H1 (cell line): Measurements from ENCODE around the gene KRTAP4-7. TPM values are rescaled to one million over a fixed set of nuclear protein-coding genes. Genes with fewer than 3 reads are reported as not detected.

ENCODE experiments used
- CTCF ChIA-PET: fragments of 300-600 bp; sonication (Branson Sonifier 250); formaldehyde crosslinking; loops from one replicate; lab custom pipeline; 2021; ENCODE audit not compliant: partially characterized antibody; lab: Charles Lee
- POLR2A ChIA-PET: fragments of 300-600 bp; sonication (Branson Sonifier 250); formaldehyde crosslinking; loops from one replicate; lab custom pipeline; 2021; ENCODE audit warnings: inconsistent platforms; ENCODE audit not compliant: partially characterized antibody; lab: Charles Lee
- DNase-seq, 2 experiments: peaks; one replicate each; pipeline versions ENCODE4 v3.0.0 to v3.0.0-alpha.2; 2010 to 2022; ENCODE audit warnings: low spot score in 2 of 2, low read depth in 1 of 2, mixed read lengths in 1 of 2
- FAIRE-seq: peaks from 2 replicates; lab custom pipeline; 2011; peaks lifted over from hg19 to GRCh38; lab: Jason Lieb, UNC
- H2AFZ ChIP-seq: 2 replicates; pipeline ENCODE4 v1.8.1; 2012; ENCODE audit warnings: low read length, inconsistent platforms
- H2AK5ac ChIP-seq: 2 replicates; pipeline ENCODE4 v1.6.1; 2013; ENCODE audit warnings: low read depth, low read length
- H2BK120ac ChIP-seq: replicated peaks from 2 replicates; pipeline ENCODE3; 2013; ENCODE audit warnings: low read depth, low read length, inconsistent platforms
- H2BK12ac ChIP-seq: 2 replicates; pipeline ENCODE4 v1.6.1; 2013; ENCODE audit warnings: low read depth, low read length
- H2BK15ac ChIP-seq: 2 replicates; pipeline ENCODE4 v1.6.1; 2013; ENCODE audit warnings: low read length
- H2BK20ac ChIP-seq: 2 replicates; pipeline ENCODE4 v1.6.1; 2013; ENCODE audit warnings: low read length
- H2BK5ac ChIP-seq: 2 replicates; pipeline ENCODE4 v1.6.1; 2013; ENCODE audit warnings: low read depth, low read length
- H3K14ac ChIP-seq: 2 replicates; pipeline ENCODE4 v1.6.1; 2013; ENCODE audit warnings: inconsistent platforms; ENCODE audit not compliant: insufficient read length
- H3K18ac ChIP-seq: 2 replicates; pipeline ENCODE4 v1.6.1; 2013; ENCODE audit warnings: low read length; ENCODE audit errors: extremely low read depth
- H3K23ac ChIP-seq: 2 replicates; pipeline ENCODE4 v1.6.1; 2013; ENCODE audit warnings: inconsistent platforms; ENCODE audit not compliant: insufficient read length
- H3K23me2 ChIP-seq: 2 replicates; pipeline ENCODE4 v1.6.1; 2013; ENCODE audit warnings: low read depth, low read length
- H3K27ac ChIP-seq: 2 replicates; pipeline ENCODE4 v1.6.1; 2011; ENCODE audit warnings: low read depth, low read length, inconsistent platforms
- H3K27me3 ChIP-seq, 4 experiments: replicated peaks in 1 of 4; 1 replicate in 1 of 4; 2 replicates in 3 of 4; pipeline versions ENCODE4 v1.6.1 to v1.8.1; 2011 to 2013; ENCODE audit warnings: low read length in 3 of 4, mild to moderate bottlenecking in 3 of 4, inconsistent platforms in 2 of 4, mixed read lengths in 2 of 4, moderate library complexity in 1 of 4; ENCODE audit not compliant: control insufficient read depth in 3 of 4, insufficient read depth in 3 of 4; ENCODE audit errors: extremely low read depth in 1 of 4
- H3K36me3 ChIP-seq, 4 experiments: 2 replicates each; pipeline versions ENCODE4 v1.6.1 to v1.8.1; 2011 to 2013; ENCODE audit warnings: mild to moderate bottlenecking in 4 of 4, low read length in 3 of 4, moderate library complexity in 2 of 4, control low read depth in 1 of 4, inconsistent platforms in 1 of 4; ENCODE audit not compliant: insufficient read depth in 4 of 4, control insufficient read depth in 2 of 4
- H3K4ac ChIP-seq: replicated peaks from 2 replicates; pipeline ENCODE3; 2013; ENCODE audit warnings: low read length, low read depth, mixed read lengths, inconsistent platforms; ENCODE audit not compliant: insufficient read length
- H3K4me1 ChIP-seq, 4 experiments: replicated peaks in 1 of 4; 1 replicate in 1 of 4; 2 replicates in 3 of 4; pipeline versions ENCODE4 v1.6.1 to v1.8.1; 2011 to 2013; ENCODE audit warnings: low read length in 3 of 4, inconsistent platforms in 2 of 4, mixed read lengths in 1 of 4; ENCODE audit not compliant: insufficient read depth in 4 of 4, control insufficient read depth in 3 of 4
- H3K4me2 ChIP-seq, 2 experiments: 2 replicates each; pipeline versions ENCODE4 v1.6.1 to v1.8.1; 2011 to 2013; ENCODE audit warnings: low read depth in 2 of 2, low read length in 2 of 2, control low read depth in 1 of 2, inconsistent platforms in 1 of 2, mild to moderate bottlenecking in 1 of 2; ENCODE audit not compliant: insufficient read depth in 1 of 2
- H3K4me3 ChIP-seq, 4 experiments: fragments of 200-600, 300-600 bp in 1 of 4; sonication (generic), shearing (Covaris generic), sonication (Bioruptor Twin) in 1 of 4; 2 replicates each; pipeline versions ENCODE4 v1.5.1 to v1.8.1; 2011 to 2016; ENCODE audit warnings: low read length in 4 of 4, low read depth in 3 of 4, control low read depth in 2 of 4, inconsistent platforms in 2 of 4, mild to moderate bottlenecking in 2 of 4, mixed read lengths in 1 of 4, moderate library complexity in 1 of 4; ENCODE audit not compliant: insufficient read depth in 2 of 4; ENCODE audit errors: extremely low read depth in 1 of 4
- H3K56ac ChIP-seq: replicated peaks from 2 replicates; pipeline ENCODE3; 2013; ENCODE audit warnings: low read depth, mild to moderate bottlenecking, mixed read lengths, low read length, inconsistent platforms; ENCODE audit not compliant: insufficient read length
- H3K79me1 ChIP-seq: 2 replicates; pipeline ENCODE4 v1.6.1; 2013; ENCODE audit warnings: low read depth, low read length, control low read depth
- H3K79me2 ChIP-seq, 2 experiments: 2 replicates each; pipeline versions ENCODE4 v1.6.1 to v1.8.1; 2012 to 2013; ENCODE audit warnings: low read length in 2 of 2, mild to moderate bottlenecking in 2 of 2, inconsistent platforms in 1 of 2; ENCODE audit not compliant: insufficient read depth in 2 of 2, control insufficient read depth in 1 of 2
- H3K9ac ChIP-seq, 4 experiments: replicated peaks in 1 of 4; 1 replicate in 1 of 4; 2 replicates in 3 of 4; pipeline versions ENCODE4 v1.6.1 to v1.8.1; 2011 to 2013; ENCODE audit warnings: low read depth in 3 of 4, low read length in 3 of 4, control low read depth in 2 of 4, mild to moderate bottlenecking in 2 of 4, moderate library complexity in 2 of 4, inconsistent platforms in 1 of 4; ENCODE audit errors: extremely low read depth in 1 of 4
- H3K9me3 ChIP-seq, 2 experiments: 2 replicates each; pipeline versions ENCODE4 v1.6.1 to v1.8.1; 2012 to 2013; ENCODE audit warnings: mild to moderate bottlenecking in 2 of 2, moderate library complexity in 2 of 2, control low read depth in 1 of 2, inconsistent platforms in 1 of 2, low read depth in 1 of 2, low read length in 1 of 2, mixed read lengths in 1 of 2; ENCODE audit not compliant: insufficient read depth in 2 of 2
- H4K20me1 ChIP-seq, 2 experiments: replicated peaks in 1 of 2; 2 replicates each; pipeline versions ENCODE3 to v1.8.1; 2011 to 2013; ENCODE audit warnings: inconsistent platforms in 2 of 2, low read length in 2 of 2, mild to moderate bottlenecking in 1 of 2; ENCODE audit not compliant: insufficient read depth in 2 of 2, control insufficient read depth in 1 of 2
- H4K5ac ChIP-seq: 2 replicates; pipeline ENCODE4 v1.6.1; 2013; ENCODE audit warnings: low read length, low read depth, mixed read lengths, inconsistent platforms; ENCODE audit not compliant: insufficient read length
- H4K8ac ChIP-seq: 2 replicates; pipeline ENCODE4 v1.8.0; 2013; ENCODE audit warnings: mild to moderate bottlenecking, moderate library complexity, low read length, inconsistent platforms; ENCODE audit not compliant: insufficient read depth; ENCODE audit errors: extremely low read depth
- H4K91ac ChIP-seq: replicated peaks from 2 replicates; pipeline ENCODE3; 2013; ENCODE audit warnings: low read length, mixed read lengths, inconsistent platforms; ENCODE audit not compliant: insufficient read length
- ASH2L ChIP-seq: fragments of 200-600, 300-600 bp; sonication (generic); IDR thresholded peaks from one replicate; pipeline ENCODE4 v1.7.1; 2017; ENCODE audit warnings: low read length
- EP300 ChIP-seq, 2 experiments: IDR thresholded peaks; 1 replicate in 1 of 2; 2 replicates in 1 of 2; pipeline ENCODE4 v1.6.1; 2011 to 2012; ENCODE audit warnings: low read depth in 2 of 2, low read length in 2 of 2, mild to moderate bottlenecking in 2 of 2, borderline replicate concordance in 1 of 2, inconsistent platforms in 1 of 2, moderate library complexity in 1 of 2
- HDAC6 ChIP-seq: IDR thresholded peaks from one replicate; pipeline ENCODE4 v1.7.1; 2012; ENCODE audit warnings: low read depth, mild to moderate bottlenecking, inconsistent platforms, low read length, moderate library complexity
- JUND ChIP-seq: IDR thresholded peaks from 2 replicates; pipeline ENCODE4 v1.6.1; 2011; ENCODE audit warnings: mild to moderate bottlenecking, improper control_type of control experiment, low read length
- KDM4A ChIP-seq: IDR thresholded peaks from one replicate; pipeline ENCODE4 v1.7.1; 2012; ENCODE audit warnings: low read depth, mild to moderate bottlenecking, moderate library complexity, low read length, inconsistent platforms; ENCODE audit not compliant: severe bottlenecking
- MAX ChIP-seq: IDR thresholded peaks from 2 replicates; pipeline ENCODE4 v1.6.1; 2012; ENCODE audit warnings: inconsistent platforms
- RAD21 ChIP-seq, 2 experiments: IDR thresholded peaks in 1 of 2; conservative IDR thresholded peaks in 1 of 2; 2 replicates each; pipeline ENCODE4 v1.6.1; 2011; ENCODE audit warnings: low read depth in 2 of 2, low read length in 2 of 2, improper control_type of control experiment in 1 of 2, inconsistent platforms in 1 of 2, mild to moderate bottlenecking in 1 of 2, moderate library complexity in 1 of 2
- SIRT6 ChIP-seq: IDR thresholded peaks from one replicate; pipeline ENCODE4 v1.7.1; 2012; ENCODE audit warnings: low read length, inconsistent platforms
- SP1 ChIP-seq: IDR thresholded peaks from 2 replicates; pipeline ENCODE4 v1.6.1; 2011; ENCODE audit warnings: low read depth, low read length
- TBP ChIP-seq: IDR thresholded peaks from 2 replicates; pipeline ENCODE4 v1.6.1; 2011; ENCODE audit warnings: low read depth, low read length, improper control_type of control experiment
- TCF12 ChIP-seq: IDR thresholded peaks from 2 replicates; pipeline ENCODE4 v1.6.1; 2011; ENCODE audit warnings: low read depth, mild to moderate bottlenecking, low read length
- YY1 ChIP-seq: IDR thresholded peaks from 2 replicates; pipeline ENCODE4 v1.6.1; 2011; ENCODE audit warnings: low read depth, mild to moderate bottlenecking, low read length
- polyA plus RNA-seq, 7 experiments: library from polyadenylated mRNA; depleted of rRNA in 3 of 7; stranded (reverse) in 5 of 7; unstranded in 2 of 7; fragments of >200 nt in 5 of 7; fragments of 200-250 nt in 2 of 7; gene quantifications; 1 replicate in 5 of 7; 2 replicates in 1 of 7; 4 replicates in 1 of 7; pipeline versions ENCODE4 v1.2.1 to v1.2.3, GENCODE V29; 2011 to 2013; ENCODE audit warnings: missing spikeins in 2 of 7, mixed read lengths in 2 of 7
- total RNA-seq: library from RNA; stranded (reverse); fragmentation: NEBNext Ultra II Directional; extraction: Animal tissue kit (Norgen Biotek cat#: 25700); gene quantifications from 2 replicates; pipeline ENCODE4 v1.2.1, GENCODE V29; 2021
- TF ChIP-seq, protein P1 (sequence below): IDR thresholded peaks from 2 replicates; pipeline ENCODE4 v1.6.1; 2011; ENCODE audit warnings: low read length, improper control_type of control experiment

The KRTAP4-7 gene
- total and polyA plus RNA-seq, 2 of the 8 experiments (the other 6 are each of a cell fraction or from before 2014, with no cell fraction given): not detected

- POLR2A ChIA-PET: no interaction called here
- Histone ChIP-seq H3K79me2 (no peaks in the 10 kb centered on the region), H4K5ac (no peak overlapping the region), H3K4me1 (no peaks in the 10 kb centered on the region), H3K56ac (no peak overlapping the region), H4K91ac (no peak overlapping the region), H3K9ac (no peak overlapping the region), H3K27me3 (no peaks in the 10 kb centered on the region), H4K20me1 (no peaks in the 10 kb centered on the region), H3K79me1 (no peaks in the 10 kb centered on the region), H2BK15ac (no peak overlapping the region), H3K18ac (no peak overlapping the region), H3K14ac (no peak overlapping the region), H4K8ac (no peak overlapping the region), H2BK20ac (no peak overlapping the region), H2AFZ (no peak overlapping the region), H2AK5ac (no peak overlapping the region), H3K9me3 (no peaks in the 10 kb centered on the region), H3K36me3 (no peaks in the 10 kb centered on the region), H2BK120ac (no peak overlapping the region), H3K27ac (no peak overlapping the region), H3K23me2 (no peaks in the 10 kb centered on the region), H2BK5ac (no peak overlapping the region), H3K4me3 (no peak overlapping the region), H3K4ac (no peak overlapping the region), H2BK12ac (no peak overlapping the region), H3K4me2 (no peak overlapping the region), H3K23ac (no peak overlapping the region)
- no peak for FAIRE-seq
- CTCF ChIA-PET: no interaction called here
- DNase-seq: no peak
- TF ChIP-seq MAX: no peak
- TF ChIP-seq TBP: no peak
- TF ChIP-seq TCF12: no peak
- no peak for TF ChIP-seq ASH2L
- TF ChIP-seq, protein P1, sequence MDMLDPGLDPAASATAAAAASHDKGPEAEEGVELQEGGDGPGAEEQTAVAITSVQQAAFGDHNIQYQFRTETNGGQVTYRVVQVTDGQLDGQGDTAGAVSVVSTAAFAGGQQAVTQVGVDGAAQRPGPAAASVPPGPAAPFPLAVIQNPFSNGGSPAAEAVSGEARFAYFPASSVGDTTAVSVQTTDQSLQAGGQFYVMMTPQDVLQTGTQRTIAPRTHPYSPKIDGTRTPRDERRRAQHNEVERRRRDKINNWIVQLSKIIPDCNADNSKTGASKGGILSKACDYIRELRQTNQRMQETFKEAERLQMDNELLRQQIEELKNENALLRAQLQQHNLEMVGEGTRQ: no peak
- TF ChIP-seq EP300 (IDR thresholded peaks at IDR 0.05; ENCODE audit: borderline replicate concordance in 1 of 2, low read depth in 2 of 2, low read length in 2 of 2): no peak
- TF ChIP-seq SIRT6: no peak
- TF ChIP-seq HDAC6: no peak
- TF ChIP-seq JUND: no peak
- no peak for TF ChIP-seq YY1
- no peak for TF ChIP-seq RAD21 (IDR thresholded peaks at IDR 0.05 in 1 of 2, conservative IDR thresholded peaks at IDR 0.05 in 1 of 2; ENCODE audit: low read depth in 2 of 2, low read length in 2 of 2)
- no peak for TF ChIP-seq KDM4A
- no peak for TF ChIP-seq SP1
These were observed 7.2 kb upstream of the KRTAP4-7 start for GRCh38 chr17:41076788-41077187.
